ENCODE measurements around the gene DUXA.
"Not testable (repeated sequence)": the region's sequence is repeated elsewhere in the genome, so short reads cannot be mapped to it uniquely, and the experiment has no call there.

DNA sequence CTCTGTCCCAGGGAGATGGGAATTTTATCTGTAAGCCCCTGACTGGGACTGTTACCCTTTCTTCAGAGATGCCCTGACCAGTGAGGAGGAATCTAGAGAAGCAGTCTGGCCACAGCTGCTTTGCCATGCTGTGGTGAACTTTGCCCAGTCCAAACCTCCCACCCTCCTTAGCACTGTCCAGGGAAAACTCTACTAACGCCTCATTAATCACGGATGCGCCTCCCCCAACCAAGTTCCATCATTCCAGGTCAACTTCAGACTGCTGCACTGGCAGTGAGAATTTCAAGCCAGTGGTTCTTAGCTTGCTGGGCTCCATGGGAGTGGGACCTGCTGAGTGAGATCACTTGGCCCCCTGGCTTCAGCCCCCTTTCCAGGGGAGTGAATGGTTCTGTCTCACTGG lies 39.9 kb downstream of the DUXA start:
- TF ChIP-seq, protein P1, sequence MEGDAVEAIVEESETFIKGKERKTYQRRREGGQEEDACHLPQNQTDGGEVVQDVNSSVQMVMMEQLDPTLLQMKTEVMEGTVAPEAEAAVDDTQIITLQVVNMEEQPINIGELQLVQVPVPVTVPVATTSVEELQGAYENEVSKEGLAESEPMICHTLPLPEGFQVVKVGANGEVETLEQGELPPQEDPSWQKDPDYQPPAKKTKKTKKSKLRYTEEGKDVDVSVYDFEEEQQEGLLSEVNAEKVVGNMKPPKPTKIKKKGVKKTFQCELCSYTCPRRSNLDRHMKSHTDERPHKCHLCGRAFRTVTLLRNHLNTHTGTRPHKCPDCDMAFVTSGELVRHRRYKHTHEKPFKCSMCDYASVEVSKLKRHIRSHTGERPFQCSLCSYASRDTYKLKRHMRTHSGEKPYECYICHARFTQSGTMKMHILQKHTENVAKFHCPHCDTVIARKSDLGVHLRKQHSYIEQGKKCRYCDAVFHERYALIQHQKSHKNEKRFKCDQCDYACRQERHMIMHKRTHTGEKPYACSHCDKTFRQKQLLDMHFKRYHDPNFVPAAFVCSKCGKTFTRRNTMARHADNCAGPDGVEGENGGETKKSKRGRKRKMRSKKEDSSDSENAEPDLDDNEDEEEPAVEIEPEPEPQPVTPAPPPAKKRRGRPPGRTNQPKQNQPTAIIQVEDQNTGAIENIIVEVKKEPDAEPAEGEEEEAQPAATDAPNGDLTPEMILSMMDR (IDR thresholded peaks at IDR 0.05), result not testable (repeated sequence)
- TF ChIP-seq POLR2A (IDR thresholded peaks at IDR 0.05), result not testable (repeated sequence)

Measured in esophagus squamous epithelium (tissue), 4 donors.